PFSK-1 (cell line): ENCODE data around the gene FCRL6.

Experiments
- FOXP2 ChIP-seq: optimal IDR thresholded peaks from 2 replicates; pipeline ENCODE3; 2011; ENCODE audit warnings: borderline replicate concordance, control low read depth, inconsistent platforms; ENCODE audit not compliant: insufficient read depth; ENCODE audit errors: extremely low read length, extremely low read depth
- POLR2AphosphoS5 ChIP-seq: IDR thresholded peaks from 2 replicates; pipeline ENCODE4 v1.6.1; 2012; ENCODE audit warnings: low read depth, mild to moderate bottlenecking, control low read depth, low read length, moderate library complexity
- SIN3A ChIP-seq: IDR thresholded peaks from 2 replicates; pipeline ENCODE4 v1.6.1; 2012; ENCODE audit warnings: mild to moderate bottlenecking, low read length, moderate library complexity, borderline replicate concordance; ENCODE audit not compliant: insufficient read depth
- TAF1 ChIP-seq: IDR thresholded peaks from 2 replicates; pipeline ENCODE4 v1.6.1; 2012; ENCODE audit warnings: low read length, control low read depth, borderline replicate concordance; ENCODE audit not compliant: insufficient read depth
- TF ChIP-seq, protein P1 (sequence below), 2 experiments: IDR thresholded peaks; 2 replicates each; pipeline versions ENCODE4 v1.6.1 to v1.8.0; 2011 to 2012; ENCODE audit warnings: low read depth in 2 of 2, low read length in 2 of 2, control low read depth in 1 of 2, inconsistent platforms in 1 of 2, mild to moderate bottlenecking in 1 of 2, moderate library complexity in 1 of 2; ENCODE audit not compliant: insufficient read depth in 1 of 2

The FCRL6 gene

DNA sequence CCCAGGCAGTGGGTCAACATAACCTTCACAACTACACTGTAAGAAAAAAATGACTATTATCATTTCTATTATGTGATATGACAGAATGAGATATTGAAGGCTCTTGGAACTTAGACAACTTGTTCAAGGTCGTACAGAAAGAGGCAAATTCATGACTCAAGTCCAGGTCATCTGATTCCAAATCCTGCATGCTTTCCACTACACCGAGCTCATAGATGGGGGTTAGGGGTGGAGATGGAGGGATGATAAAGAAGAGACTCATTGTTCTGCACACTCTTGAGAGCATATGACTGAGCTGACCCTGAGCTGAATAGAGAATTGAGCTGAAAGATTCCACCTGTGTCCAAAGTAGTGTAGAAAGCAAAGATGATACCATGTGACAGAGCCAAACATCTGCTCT is 2.8 kb downstream of the FCRL6 start:
- no peak for TF ChIP-seq SIN3A

DNA sequence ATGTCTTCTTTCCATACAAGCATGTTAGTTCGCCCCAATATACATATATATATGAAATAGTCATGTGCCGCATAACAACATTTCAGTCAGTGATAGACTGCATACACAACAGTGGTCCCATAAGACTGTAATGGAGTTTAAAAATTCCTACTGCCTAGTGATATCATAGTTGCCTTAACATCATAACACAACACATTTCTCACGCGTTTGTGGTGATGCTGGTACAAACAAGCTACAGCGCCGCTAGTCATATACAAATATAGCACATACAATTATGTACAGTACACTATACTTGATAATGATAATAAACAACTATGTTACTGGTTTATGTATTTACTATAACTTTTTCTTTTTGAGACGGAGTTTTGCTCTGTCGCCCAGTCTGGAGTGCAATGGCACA is 13.8 kb downstream of the FCRL6 start:
- TF ChIP-seq POLR2AphosphoS5 (no peak), SIN3A (no peak), TAF1 (no peak), FOXP2 (no peak)
- TF ChIP-seq, protein P1, sequence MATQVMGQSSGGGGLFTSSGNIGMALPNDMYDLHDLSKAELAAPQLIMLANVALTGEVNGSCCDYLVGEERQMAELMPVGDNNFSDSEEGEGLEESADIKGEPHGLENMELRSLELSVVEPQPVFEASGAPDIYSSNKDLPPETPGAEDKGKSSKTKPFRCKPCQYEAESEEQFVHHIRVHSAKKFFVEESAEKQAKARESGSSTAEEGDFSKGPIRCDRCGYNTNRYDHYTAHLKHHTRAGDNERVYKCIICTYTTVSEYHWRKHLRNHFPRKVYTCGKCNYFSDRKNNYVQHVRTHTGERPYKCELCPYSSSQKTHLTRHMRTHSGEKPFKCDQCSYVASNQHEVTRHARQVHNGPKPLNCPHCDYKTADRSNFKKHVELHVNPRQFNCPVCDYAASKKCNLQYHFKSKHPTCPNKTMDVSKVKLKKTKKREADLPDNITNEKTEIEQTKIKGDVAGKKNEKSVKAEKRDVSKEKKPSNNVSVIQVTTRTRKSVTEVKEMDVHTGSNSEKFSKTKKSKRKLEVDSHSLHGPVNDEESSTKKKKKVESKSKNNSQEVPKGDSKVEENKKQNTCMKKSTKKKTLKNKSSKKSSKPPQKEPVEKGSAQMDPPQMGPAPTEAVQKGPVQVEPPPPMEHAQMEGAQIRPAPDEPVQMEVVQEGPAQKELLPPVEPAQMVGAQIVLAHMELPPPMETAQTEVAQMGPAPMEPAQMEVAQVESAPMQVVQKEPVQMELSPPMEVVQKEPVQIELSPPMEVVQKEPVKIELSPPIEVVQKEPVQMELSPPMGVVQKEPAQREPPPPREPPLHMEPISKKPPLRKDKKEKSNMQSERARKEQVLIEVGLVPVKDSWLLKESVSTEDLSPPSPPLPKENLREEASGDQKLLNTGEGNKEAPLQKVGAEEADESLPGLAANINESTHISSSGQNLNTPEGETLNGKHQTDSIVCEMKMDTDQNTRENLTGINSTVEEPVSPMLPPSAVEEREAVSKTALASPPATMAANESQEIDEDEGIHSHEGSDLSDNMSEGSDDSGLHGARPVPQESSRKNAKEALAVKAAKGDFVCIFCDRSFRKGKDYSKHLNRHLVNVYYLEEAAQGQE (IDR thresholded peaks at IDR 0.05; ENCODE audit: insufficient read depth in 1 of 2, low read depth in 2 of 2, low read length in 2 of 2), result no peak

DNA sequence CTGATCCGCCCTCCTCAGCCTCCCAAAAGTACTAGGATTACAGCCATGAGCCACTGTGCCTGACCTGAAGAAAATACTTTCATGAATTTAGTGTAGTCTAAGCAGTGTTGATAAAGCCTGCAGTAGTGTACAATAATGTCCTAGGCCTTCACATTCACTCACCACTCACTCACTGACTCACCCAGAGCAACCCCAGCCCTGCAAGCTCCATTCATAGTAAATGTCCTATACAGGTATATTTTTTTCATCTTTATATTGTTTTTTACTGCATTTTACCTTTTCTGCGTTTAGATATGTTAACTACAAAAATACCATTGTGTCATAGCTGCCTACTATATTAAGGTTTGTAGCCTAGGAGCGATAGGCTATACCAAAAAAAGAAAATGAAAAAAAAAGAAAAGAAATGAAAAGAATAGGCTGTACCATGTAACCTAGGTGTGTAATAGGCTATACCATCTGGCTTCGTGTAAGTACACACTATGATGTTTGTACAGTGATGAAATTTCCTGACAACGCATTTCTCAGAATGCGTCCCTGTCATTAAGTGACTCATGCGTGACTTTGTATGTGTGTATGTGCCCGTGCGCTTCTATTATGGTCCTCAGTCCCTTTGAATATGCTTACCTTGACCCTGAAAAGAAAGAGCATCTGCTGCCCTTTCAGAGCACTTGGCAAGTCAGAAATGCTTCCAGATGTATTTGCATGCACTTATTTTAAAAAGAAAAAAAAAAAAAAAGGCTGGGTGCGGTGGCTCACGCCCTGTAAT is 15.3 kb downstream of the FCRL6 start:
- no peak for TF ChIP-seq SIN3A
- TF ChIP-seq, protein P1 (IDR thresholded peaks at IDR 0.05; ENCODE audit: insufficient read depth in 1 of 2, low read depth in 2 of 2, low read length in 2 of 2), result no peak
- no peak for TF ChIP-seq FOXP2
- no peak for TF ChIP-seq TAF1
- TF ChIP-seq POLR2AphosphoS5, result no peak

DNA sequence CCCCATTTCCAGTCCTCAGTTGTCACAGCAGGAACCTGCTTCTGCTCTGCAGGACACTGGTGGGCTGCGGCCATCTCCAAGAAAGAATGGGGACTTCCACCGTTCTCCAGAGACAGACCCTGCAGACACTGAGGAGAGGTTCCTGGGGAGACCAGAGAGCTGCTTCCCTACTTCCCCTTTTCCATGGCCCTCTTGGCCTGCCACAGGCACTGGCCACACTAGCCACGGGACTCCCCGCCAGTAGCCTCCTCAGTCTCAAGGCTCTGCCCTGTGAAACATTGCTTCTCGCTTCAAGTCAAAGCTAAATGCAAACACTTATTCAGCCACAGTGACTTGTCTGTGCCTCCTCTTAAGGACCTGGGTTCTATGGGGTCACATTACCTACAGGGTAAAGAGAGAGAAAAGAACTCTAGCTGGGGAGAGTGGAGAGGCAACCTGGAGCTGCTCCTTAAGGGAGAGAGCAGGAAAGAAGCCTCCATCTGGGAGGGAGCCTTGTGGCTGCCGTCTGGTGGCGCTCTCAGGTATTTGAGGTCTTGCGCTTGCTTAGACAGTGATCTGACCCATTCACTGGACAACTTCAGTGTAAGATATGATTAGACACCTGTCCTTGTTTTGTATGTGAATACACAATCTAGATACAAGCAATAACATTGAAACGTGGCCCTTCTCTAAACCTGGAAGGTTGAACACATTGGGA is 19.2 kb downstream of the FCRL6 start:
- TF ChIP-seq SIN3A (no peak), POLR2AphosphoS5 (no peak), FOXP2 (no peak), TAF1 (no peak)
- TF ChIP-seq, protein P1 (IDR thresholded peaks at IDR 0.05; ENCODE audit: insufficient read depth in 1 of 2, low read depth in 2 of 2, low read length in 2 of 2), result no peak

DNA sequence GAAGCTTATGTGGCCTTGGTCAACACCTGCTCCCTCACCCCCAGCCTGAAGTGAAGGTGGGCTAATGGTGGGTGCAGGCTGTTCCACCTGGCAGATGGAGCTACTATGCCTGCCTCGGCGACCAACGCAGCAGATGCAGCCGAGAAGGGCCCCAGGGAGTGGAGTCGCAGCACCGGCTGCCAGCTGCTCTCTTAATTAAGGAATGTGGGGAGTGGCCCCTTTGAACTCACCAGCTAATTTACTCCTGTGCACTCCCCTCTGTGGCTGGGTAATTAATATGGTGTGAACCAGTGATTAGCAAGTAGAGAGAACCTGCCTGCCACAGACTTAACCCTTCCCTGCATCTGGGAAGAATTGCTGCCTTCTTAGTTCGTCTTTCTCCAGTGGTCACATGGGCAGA is 21.2 kb downstream of the FCRL6 start:
- TF ChIP-seq, protein P1 (IDR thresholded peaks at IDR 0.05; ENCODE audit: insufficient read depth in 1 of 2, low read depth in 2 of 2, low read length in 2 of 2), result no peak
- TF ChIP-seq SIN3A (no peak), TAF1 (no peak), FOXP2 (no peak), POLR2AphosphoS5 (no peak)
